SK-N-SH (cell line): ENCODE measurements around the gene TP73.

ENCODE experiments used
- CHD2 ChIP-seq: fragments of 150-350 bp; IDR thresholded peaks from 2 replicates; pipeline ENCODE4 v1.6.1; 2018; ENCODE audit warnings: low read length; ENCODE audit not compliant: partially characterized antibody
- CTCF ChIP-seq: fragments of 200-600 bp; sonication (generic); IDR thresholded peaks from 2 replicates; pipeline ENCODE4 v1.6.1; 2017; ENCODE audit warnings: antibody characterized with exemption, mild to moderate bottlenecking, moderate library complexity
- EZH2phosphoT487 ChIP-seq: fragments of 200-600 bp; sonication (generic); IDR thresholded peaks from 2 replicates; pipeline ENCODE4 v1.6.1; 2017; ENCODE audit warnings: low read depth, mixed run types, mild to moderate bottlenecking, antibody characterized with exemption, moderate library complexity, borderline replicate concordance
- FOXM1 ChIP-seq: IDR thresholded peaks from 2 replicates; pipeline ENCODE4 v1.4.0; 2012; ENCODE audit warnings: low read depth, mild to moderate bottlenecking
- MAX ChIP-seq: IDR thresholded peaks from 2 replicates; pipeline ENCODE4 v1.4.0; 2012; ENCODE audit warnings: low read depth
- MXI1 ChIP-seq: IDR thresholded peaks from 2 replicates; pipeline ENCODE4 v1.6.1; 2012; ENCODE audit warnings: mild to moderate bottlenecking, low read depth, low read length, improper control_type of control experiment
- POLR2AphosphoS5 ChIP-seq: IDR thresholded peaks from 2 replicates; pipeline ENCODE4 v1.6.1; 2012; ENCODE audit warnings: low read depth, low read length
- RCOR1 ChIP-seq: fragments of 150-350 bp; IDR thresholded peaks from 2 replicates; pipeline ENCODE4 v1.6.1; 2017; ENCODE audit warnings: antibody characterized with exemption, low read length
- SIN3A ChIP-seq: IDR thresholded peaks from 2 replicates; pipeline ENCODE4 v1.6.1; 2012; ENCODE audit warnings: low read depth, mild to moderate bottlenecking, low read length, moderate library complexity, borderline replicate concordance
- TAF1 ChIP-seq: IDR thresholded peaks from 2 replicates; pipeline ENCODE4 v1.6.1; 2012; ENCODE audit warnings: low read depth, mild to moderate bottlenecking, low read length, moderate library complexity, borderline replicate concordance
- TCF12 ChIP-seq: IDR thresholded peaks from 2 replicates; pipeline ENCODE4 v1.4.0; 2012
- YY1 ChIP-seq: IDR thresholded peaks from 2 replicates; pipeline ENCODE4 v1.4.0; 2012; ENCODE audit warnings: low read depth, mild to moderate bottlenecking
- TF ChIP-seq, protein P1 (sequence below): IDR thresholded peaks from 2 replicates; pipeline ENCODE4 v1.4.0; 2012; ENCODE audit warnings: low read depth, borderline replicate concordance

DNA sequence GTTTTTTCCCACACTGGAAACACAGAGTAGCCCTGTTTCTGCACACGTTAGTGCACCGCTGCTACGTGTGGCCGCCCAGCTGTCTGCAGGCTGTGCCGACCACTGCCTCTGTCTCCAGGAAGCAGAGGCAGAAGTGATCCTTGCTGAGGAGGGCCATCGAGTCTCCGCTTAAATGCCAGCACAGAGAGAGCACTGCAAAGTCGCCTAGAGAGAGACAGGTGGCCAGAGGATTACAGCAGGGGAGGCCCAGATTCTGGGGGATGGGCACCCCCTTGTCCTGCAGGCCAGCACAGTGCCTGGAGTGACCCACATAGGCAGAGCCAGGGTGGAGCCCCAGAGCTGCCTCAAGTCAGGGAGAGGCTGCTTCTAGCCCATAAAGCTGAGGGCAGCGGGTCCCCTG is 21.4 kb upstream of the TP73 start:
- TF ChIP-seq RCOR1 (no peak), POLR2AphosphoS5 (no peak), CTCF (no peak), SIN3A (no peak), YY1 (no peak), MAX (no peak), EZH2phosphoT487 (no peak), TCF12 (no peak), CHD2 (no peak), MXI1 (no peak), FOXM1 (no peak), TAF1 (no peak)
- TF ChIP-seq, protein P1, sequence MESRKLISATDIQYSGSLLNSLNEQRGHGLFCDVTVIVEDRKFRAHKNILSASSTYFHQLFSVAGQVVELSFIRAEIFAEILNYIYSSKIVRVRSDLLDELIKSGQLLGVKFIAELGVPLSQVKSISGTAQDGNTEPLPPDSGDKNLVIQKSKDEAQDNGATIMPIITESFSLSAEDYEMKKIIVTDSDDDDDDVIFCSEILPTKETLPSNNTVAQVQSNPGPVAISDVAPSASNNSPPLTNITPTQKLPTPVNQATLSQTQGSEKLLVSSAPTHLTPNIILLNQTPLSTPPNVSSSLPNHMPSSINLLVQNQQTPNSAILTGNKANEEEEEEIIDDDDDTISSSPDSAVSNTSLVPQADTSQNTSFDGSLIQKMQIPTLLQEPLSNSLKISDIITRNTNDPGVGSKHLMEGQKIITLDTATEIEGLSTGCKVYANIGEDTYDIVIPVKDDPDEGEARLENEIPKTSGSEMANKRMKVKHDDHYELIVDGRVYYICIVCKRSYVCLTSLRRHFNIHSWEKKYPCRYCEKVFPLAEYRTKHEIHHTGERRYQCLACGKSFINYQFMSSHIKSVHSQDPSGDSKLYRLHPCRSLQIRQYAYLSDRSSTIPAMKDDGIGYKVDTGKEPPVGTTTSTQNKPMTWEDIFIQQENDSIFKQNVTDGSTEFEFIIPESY, result no peak
